ENCODE measurements around the gene GPATCH8.

The GPATCH8 gene

DNA sequence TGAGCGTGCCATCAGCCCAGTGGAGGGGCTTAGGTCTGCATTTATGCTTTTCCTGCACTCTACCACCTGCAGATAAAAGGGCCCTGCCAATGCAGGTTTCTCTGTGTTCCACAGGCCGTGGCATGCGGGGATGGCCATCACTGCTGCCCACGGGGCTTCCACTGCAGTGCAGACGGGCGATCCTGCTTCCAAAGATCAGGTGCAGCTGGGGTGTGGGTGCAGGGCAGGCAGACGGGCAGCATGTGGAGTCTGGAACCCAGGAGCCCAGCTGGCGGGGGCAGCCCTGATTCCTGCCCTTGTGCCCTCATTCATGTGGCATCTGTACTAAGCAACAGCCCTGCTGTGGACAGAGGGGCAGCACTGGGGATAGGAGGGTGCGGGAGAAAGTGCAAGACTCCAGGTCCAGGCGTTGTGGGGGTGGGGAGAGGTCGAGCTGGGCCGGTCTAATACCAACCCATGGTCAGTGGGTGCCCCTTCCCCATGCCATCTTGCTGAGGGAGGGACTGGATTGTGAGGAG is 153.6 kb downstream of the GPATCH8 start:
- Histone ChIP-seq H3K9me3 (ENCODE audit: control insufficient read depth, low read length) (no peaks in the 10 kb centered on the region), H3K27ac (ENCODE audit: insufficient read depth, low read depth, low read length, poor library complexity, severe bottlenecking) (no peak overlapping the region), H3K27me3 (ENCODE audit: control insufficient read depth, insufficient read depth, low read length, poor library complexity, severe bottlenecking) (peaks cover 8% of the 10 kb centered on the region), H3K4me3 (ENCODE audit: insufficient read depth, low read depth, low read length) (no peak overlapping the region), H3K36me3 (ENCODE audit: control insufficient read depth, insufficient read depth, low read length) (no peaks in the 10 kb centered on the region), H3K4me1 (ENCODE audit: control insufficient read depth, insufficient read depth, low read length) (peaks cover 6% of the 10 kb centered on the region)
- WGBS, 2 experiments = 92 to 94% methylated on average over 12 of the region's 12 CpGs

GRCh38 chr17:44348988-44349364 is 154.2 kb downstream of the GPATCH8 start:
- WGBS, 2 experiments = 95 to 96% methylated on average over 6 of the region's 6 CpGs
- no peak overlapping the region for H3K27ac ChIP-seq (ENCODE audit: insufficient read depth, low read depth, low read length, poor library complexity, severe bottlenecking)
- H3K27me3 ChIP-seq (ENCODE audit: control insufficient read depth, insufficient read depth, low read length, poor library complexity, severe bottlenecking) = peaks cover 8% of the 10 kb centered on the region
- no peaks in the 10 kb centered on the region for H3K9me3 ChIP-seq (ENCODE audit: control insufficient read depth, low read length)
- H3K4me3 ChIP-seq (ENCODE audit: insufficient read depth, low read depth, low read length) = no peak overlapping the region
- no peaks in the 10 kb centered on the region for H3K36me3 ChIP-seq (ENCODE audit: control insufficient read depth, insufficient read depth, low read length)
- peaks cover 6% of the 10 kb centered on the region for H3K4me1 ChIP-seq (ENCODE audit: control insufficient read depth, insufficient read depth, low read length)

GRCh38 chr17:44348234-44348987 is 154.8 kb downstream of the GPATCH8 start:
- H3K4me3 ChIP-seq (ENCODE audit: insufficient read depth, low read depth, low read length) = no peak overlapping the region
- H3K27ac ChIP-seq (ENCODE audit: insufficient read depth, low read depth, low read length, poor library complexity, severe bottlenecking) = no peak overlapping the region
- 92% methylated on average over 9 of the region's 9 CpGs for WGBS, 2 experiments
- peaks cover 4% of the 10 kb centered on the region for H3K27me3 ChIP-seq (ENCODE audit: control insufficient read depth, insufficient read depth, low read length, poor library complexity, severe bottlenecking)
- no peaks in the 10 kb centered on the region for H3K9me3 ChIP-seq (ENCODE audit: control insufficient read depth, low read length)
- no peaks in the 10 kb centered on the region for H3K36me3 ChIP-seq (ENCODE audit: control insufficient read depth, insufficient read depth, low read length)
- peaks cover 6% of the 10 kb centered on the region for H3K4me1 ChIP-seq (ENCODE audit: control insufficient read depth, insufficient read depth, low read length)

Measured in ectodermal cell (in vitro differentiated cells).